Colonic mucosa (tissue), 4 donors: ENCODE measurements around the gene TLE6. TPM values are rescaled to one million over a fixed set of nuclear protein-coding genes. Genes with fewer than 3 reads are reported as not detected.

Experiments used
- DNase-seq: peaks from one replicate; pipeline ENCODE4 v3.0.0-alpha.2; 2020
- H3K27ac ChIP-seq: fragments of 200-600 bp; one replicate; pipeline ENCODE4 v1.8.0; 2021
- H3K27me3 ChIP-seq: fragments of 200-600 bp; one replicate; pipeline ENCODE4 v1.8.0; 2021
- H3K36me3 ChIP-seq: fragments of 200-600 bp; one replicate; pipeline ENCODE4 v1.8.0; 2021
- H3K4me1 ChIP-seq: fragments of 200-600 bp; one replicate; pipeline ENCODE4 v1.8.0; 2021; ENCODE audit warnings: mild to moderate bottlenecking
- H3K4me3 ChIP-seq: fragments of 200-600 bp; one replicate; pipeline ENCODE4 v1.8.0; 2021
- H3K9ac ChIP-seq, 2 donors: one replicate each; pipeline ENCODE4 v1.7.0; 2013; ENCODE audit warnings: control low read depth in 2 of 2, low read depth in 2 of 2, low read length in 2 of 2
- H3K9me3 ChIP-seq: fragments of 200-600 bp; one replicate; pipeline ENCODE4 v1.8.0; 2021
- intact Hi-C: fragments of 100-400 bp; cut with DNase I; formaldehyde crosslinking; loops from one replicate; pipeline ENCODE4 v1.14.1; 2022
- total RNA-seq, 2 donors: library from RNA; stranded (reverse); fragmentation: NEBNext Ultra II Directional in 1 of 2; extraction: Animal tissue kit (Norgen Biotek cat#: 25700) in 1 of 2; gene quantifications; one replicate each; pipeline ENCODE4 v1.2.1, GENCODE V29; 2021
- TF ChIP-seq, protein P1 (sequence below): fragments of 200-600 bp; IDR thresholded peaks from one replicate; pipeline ENCODE4 v1.8.0; 2022; ENCODE audit warnings: antibody characterized with exemption, mild to moderate bottlenecking
- donor health status: healthy.
- donor health status: DM: no; HTN: no; CAD: no.
- donor health status: DM: no; HTN: no; CAD: no.

TLE6 gene
- total RNA-seq, 2 donors from 2014 or later = 2.9 to 3.8 TPM

DNA sequence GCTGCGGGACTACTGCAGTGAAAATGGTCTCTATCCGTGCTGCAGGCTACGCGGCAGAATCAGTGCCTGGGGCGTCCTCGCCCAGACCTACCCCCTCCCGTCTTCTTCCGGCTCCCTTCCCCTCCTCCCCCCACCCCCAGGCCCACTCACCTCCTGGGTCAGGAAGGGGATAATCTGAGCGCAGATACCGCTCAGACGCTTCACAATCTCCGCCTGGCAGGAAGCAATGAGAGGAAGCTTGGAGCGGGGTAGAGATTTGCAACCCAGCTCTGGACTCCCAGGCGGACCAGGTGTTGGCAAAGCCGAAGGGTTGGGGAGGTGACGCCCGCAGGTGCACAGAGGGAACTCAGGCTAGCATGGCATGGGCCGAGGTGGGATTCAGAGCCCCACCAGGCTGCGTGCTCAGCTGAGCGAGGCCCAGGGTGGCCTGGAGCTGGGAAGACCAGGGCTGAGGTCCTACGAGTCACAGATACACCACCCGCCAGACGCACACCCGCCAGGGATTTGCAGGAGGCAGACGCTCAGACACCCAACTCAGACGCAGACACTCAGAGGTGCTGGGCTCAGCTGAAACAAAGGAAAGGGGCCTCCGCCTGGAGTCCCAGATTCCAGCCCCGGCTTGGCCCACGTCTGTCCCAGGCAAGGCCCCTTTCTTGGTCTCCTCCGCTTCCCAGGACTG lies 47.6 kb downstream of the TLE6 start:
- TF ChIP-seq, protein P1, sequence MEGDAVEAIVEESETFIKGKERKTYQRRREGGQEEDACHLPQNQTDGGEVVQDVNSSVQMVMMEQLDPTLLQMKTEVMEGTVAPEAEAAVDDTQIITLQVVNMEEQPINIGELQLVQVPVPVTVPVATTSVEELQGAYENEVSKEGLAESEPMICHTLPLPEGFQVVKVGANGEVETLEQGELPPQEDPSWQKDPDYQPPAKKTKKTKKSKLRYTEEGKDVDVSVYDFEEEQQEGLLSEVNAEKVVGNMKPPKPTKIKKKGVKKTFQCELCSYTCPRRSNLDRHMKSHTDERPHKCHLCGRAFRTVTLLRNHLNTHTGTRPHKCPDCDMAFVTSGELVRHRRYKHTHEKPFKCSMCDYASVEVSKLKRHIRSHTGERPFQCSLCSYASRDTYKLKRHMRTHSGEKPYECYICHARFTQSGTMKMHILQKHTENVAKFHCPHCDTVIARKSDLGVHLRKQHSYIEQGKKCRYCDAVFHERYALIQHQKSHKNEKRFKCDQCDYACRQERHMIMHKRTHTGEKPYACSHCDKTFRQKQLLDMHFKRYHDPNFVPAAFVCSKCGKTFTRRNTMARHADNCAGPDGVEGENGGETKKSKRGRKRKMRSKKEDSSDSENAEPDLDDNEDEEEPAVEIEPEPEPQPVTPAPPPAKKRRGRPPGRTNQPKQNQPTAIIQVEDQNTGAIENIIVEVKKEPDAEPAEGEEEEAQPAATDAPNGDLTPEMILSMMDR = no peak
- Histone ChIP-seq H3K4me1 (peaks cover 3% of the 10 kb centered on the region), H3K36me3 (no peaks in the 10 kb centered on the region), H3K27ac (peak overlapping the region; percentile 48), H3K4me3 (peak overlapping the region; percentile 33), H3K27me3 (no peaks in the 10 kb centered on the region), H3K9me3 (no peaks in the 10 kb centered on the region), H3K9ac (peak overlapping the region; percentile 43 to 66)
- intact Hi-C loops = loop anchor here (5.0 kb wide), 1 partner anchor 77 kb away; no protein-coding TSS in a partner anchor
- DNase-seq = peak; percentile 45

GRCh38 chr19:3025549-3025886 lies 48.2 kb downstream of the TLE6 start:
- H3K4me1 ChIP-seq = peaks cover 3% of the 10 kb centered on the region
- TF ChIP-seq, protein P1 = no peak
- no peaks in the 10 kb centered on the region for H3K36me3 ChIP-seq
- no peaks in the 10 kb centered on the region for H3K27me3 ChIP-seq
- peak overlapping the region; percentile 48 for H3K27ac ChIP-seq
- H3K9me3 ChIP-seq = no peaks in the 10 kb centered on the region
- peak; percentile 74 for DNase-seq
- intact Hi-C loops = loop anchor here (5.0 kb wide), 1 partner anchor 77 kb away; no protein-coding TSS in a partner anchor
- H3K4me3 ChIP-seq = peak overlapping the region; percentile 33
- H3K9ac ChIP-seq = peak overlapping the region in 1 of 2 donors; percentile 66

- intact Hi-C loops = loop anchor here (5.0 kb wide), 1 partner anchor 76 kb away; no protein-coding TSS in a partner anchor
- Histone ChIP-seq H3K4me1 (peaks cover 3% of the 10 kb centered on the region), H3K4me3 (no peak overlapping the region), H3K9me3 (no peaks in the 10 kb centered on the region), H3K27ac (no peak overlapping the region), H3K36me3 (no peaks in the 10 kb centered on the region), H3K9ac (no peak overlapping the region), H3K27me3 (no peaks in the 10 kb centered on the region)
- TF ChIP-seq, protein P1 = no peak
- DNase-seq = no peak
These were observed 49.4 kb downstream of the TLE6 start for GRCh38 chr19:3026768-3027167.

- no peaks in the 10 kb centered on the region for H3K36me3 ChIP-seq
- TF ChIP-seq, protein P1 = no peak
- no peak overlapping the region for H3K4me3 ChIP-seq
- H3K27me3 ChIP-seq = no peaks in the 10 kb centered on the region
- H3K27ac ChIP-seq = no peak overlapping the region
- H3K4me1 ChIP-seq = peaks cover 3% of the 10 kb centered on the region
- peak overlapping the region in 1 of 2 donors; percentile 15 for H3K9ac ChIP-seq
- no peak for DNase-seq
- intact Hi-C loops = loop anchor here (5.0 kb wide), 1 partner anchor 75 kb away; no protein-coding TSS in a partner anchor
- no peaks in the 10 kb centered on the region for H3K9me3 ChIP-seq
These were observed 49.9 kb downstream of the TLE6 start for GRCh38 chr19:3027292-3027691.

DNA sequence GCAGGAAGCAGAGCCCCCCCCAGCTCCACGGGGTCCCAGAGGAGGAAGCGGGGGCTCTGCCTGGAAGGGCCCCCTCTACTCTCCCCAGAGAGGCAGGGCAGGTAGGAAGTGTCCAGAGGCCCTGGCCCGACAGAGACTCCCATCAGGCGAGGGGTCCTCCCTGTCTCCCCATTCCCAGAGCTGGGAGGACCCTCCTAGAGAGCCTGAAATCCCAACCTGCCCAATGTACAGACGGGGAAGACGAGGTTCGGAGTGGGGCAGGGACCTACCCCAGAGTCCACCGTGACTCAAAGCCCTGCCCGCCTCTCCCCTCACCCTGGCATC lies 50.6 kb downstream of the TLE6 start:
- H3K27me3 ChIP-seq = no peaks in the 10 kb centered on the region
- H3K9me3 ChIP-seq = no peaks in the 10 kb centered on the region
- H3K4me1 ChIP-seq = peaks cover 3% of the 10 kb centered on the region
- intact Hi-C loops = loop anchor here (5.0 kb wide), 1 partner anchor 74 kb away; no protein-coding TSS in a partner anchor
- H3K27ac ChIP-seq = no peak overlapping the region
- TF ChIP-seq, protein P1 = no peak
- peak overlapping the region; percentile 39 to 54 for H3K9ac ChIP-seq
- no peaks in the 10 kb centered on the region for H3K36me3 ChIP-seq
- peak overlapping the region; percentile 52 for H3K4me3 ChIP-seq
- no peak for DNase-seq
